HG03439 (cell line): ENCODE measurements around the gene TTC33.
A peak's percentile ranks its signal among the peaks of the same experiment; 100 is the strongest.

Experiments used
- ATAC-seq: cut with Tn5 transposase; IDR thresholded peaks from one replicate; pipeline ENCODE4 v1.9.1; 2021; ENCODE audit warnings: mild to moderate bottlenecking, moderate library complexity; ENCODE audit not compliant: unreplicated experiment

Gene TTC33

DNA sequence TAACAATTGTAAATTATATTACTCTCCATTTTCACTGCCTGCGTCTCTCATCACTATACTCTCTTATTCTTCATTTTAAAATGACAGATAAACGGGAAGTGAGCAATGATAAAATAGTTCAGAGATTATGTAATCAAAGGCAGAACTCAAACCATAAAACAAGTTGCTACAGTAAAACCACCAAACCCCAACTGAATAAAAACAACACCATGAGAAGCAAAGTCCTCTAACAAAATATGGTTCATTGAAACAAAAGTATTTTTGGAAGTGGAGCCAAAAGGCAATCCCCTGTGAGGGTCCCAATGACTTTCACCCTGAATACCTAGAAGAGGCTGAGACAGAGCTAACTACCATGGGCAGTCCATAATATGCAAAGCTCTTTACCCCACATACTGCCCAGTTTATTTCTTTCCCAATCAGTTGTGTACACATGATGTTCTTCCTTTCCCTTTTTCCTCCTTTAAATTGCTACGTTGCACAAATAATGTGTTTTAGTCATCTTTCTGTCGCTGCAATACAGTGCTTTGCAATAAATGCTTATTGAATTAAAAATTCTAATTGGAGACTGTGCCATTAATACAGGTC is 140.1 kb downstream of the TTC33 start:
- no peak for ATAC-seq

- no peak for ATAC-seq
Observed at GRCh38 chr5:40614923-40615585, 140.7 kb downstream of the TTC33 start.

- ATAC-seq, result no peak
Observed at GRCh38 chr5:40614466-40614865, 141.3 kb downstream of the TTC33 start.

- no peak for ATAC-seq
Observed at GRCh38 chr5:40607202-40607601, 148.6 kb downstream of the TTC33 start.

DNA sequence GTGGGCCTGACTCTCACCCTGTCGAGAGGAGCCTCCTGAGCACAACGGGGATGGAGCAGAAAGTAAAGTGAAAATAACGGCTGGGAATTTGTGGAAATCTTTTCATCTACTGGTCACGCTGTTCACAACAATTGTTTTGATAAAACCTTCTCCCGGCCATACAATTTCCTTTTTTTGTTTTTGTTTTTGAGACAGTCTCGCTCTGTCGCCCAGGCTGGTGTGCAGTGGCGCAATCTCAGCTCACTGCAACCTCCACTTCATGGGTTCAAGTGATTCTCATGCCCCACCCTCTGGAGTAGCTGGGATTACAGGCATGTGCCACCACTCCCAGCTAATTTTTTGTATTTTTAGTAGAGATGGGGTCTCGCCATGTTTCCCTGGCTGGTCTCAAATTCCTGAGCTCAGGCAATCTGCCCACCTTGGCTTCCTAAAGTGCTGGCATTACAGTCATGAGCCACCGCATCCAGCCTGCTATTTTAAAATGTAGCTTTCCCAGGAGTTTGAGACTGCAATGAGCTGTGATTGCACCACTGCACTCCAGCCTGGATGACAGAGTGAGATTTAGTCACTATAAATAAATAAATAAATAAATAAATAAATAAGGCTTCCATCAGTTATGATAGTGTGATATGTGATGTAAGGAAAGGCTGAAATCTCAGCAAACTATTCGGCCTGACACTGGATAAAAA is 149.5 kb downstream of the TTC33 start:
- ATAC-seq, result no peak

DNA sequence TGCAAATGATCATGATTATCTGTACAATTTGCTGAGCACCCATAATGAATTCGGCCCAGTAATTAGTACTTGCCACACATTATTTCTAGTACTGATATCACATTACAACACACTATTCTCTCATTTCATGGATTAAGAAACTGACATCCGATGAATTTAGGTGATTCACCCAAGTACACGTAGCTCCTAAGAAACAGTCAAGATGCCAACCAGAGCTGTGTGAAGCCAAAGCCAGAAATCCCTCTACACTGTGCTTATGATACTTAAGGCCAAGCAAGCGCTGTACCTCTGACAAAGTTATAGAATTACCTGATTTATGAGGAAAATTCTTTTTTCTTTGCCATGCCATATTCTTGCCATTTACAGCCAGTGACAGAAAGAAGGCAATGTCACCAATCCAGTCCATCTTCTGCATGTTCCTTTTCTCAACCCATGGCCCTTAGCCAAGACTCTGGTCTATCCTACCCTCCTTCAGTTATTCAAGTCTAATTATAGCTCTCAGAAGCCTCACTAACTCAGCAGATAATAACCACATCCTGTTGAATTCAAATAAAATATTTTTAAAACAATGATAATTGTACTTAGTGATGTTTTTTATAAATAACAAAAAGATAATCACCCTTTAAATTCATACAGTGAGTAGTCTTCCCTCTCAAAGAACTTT is 150.3 kb downstream of the TTC33 start:
- no peak for ATAC-seq

GRCh38 chr5:40603378-40603777 is 152.4 kb downstream of the TTC33 start:
- ATAC-seq, result no peak

DNA sequence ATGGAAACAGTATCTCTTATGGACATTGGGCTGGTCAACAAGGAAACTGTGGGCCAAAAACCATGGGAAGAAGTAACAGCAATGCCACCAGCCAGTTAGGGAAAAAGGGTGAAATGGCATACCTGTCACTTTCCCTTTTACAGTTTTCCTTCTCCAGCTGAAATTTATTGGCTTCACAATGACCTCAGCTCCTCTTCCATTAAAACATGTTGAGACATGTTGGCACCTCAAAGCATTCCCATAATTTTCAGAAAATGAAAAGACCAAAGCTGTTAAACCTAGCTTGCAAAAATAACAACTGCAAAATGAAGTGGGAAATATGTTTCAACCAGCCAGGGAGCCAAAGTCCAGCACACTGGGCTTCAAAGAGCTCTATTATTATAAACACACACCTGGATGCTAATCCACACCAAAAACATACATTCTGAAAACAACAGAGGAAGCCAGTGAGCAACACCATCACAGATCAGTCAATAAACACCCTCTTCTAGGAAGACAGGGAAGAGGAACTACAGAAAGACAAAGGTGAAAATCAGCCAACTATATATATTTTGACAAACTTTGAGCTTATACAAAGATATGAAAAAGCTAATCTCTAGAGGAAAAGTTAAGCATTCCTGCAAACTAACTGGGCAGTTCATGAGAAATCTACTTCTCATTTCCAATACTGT is 154.4 kb downstream of the TTC33 start:
- ATAC-seq, result no peak

DNA sequence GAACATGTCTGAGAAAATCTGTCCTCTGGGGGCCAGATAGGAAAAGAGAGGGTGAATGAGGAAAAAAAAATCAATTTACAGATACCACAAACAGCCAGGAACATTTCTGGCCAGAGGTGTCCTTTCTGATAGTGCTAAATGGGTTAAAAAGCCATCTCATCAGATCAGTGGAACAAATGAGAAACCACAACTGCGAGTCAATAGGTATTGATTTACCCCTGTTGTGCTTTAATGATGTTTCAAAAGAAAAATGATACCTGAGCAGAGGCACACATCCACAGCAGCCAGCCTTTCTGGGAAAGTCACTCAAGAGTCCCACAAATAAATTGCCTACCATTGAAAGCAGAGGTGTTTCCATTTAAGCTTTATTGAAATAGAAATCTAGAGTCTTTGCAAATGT is 155.4 kb downstream of the TTC33 start:
- no peak for ATAC-seq

GRCh38 chr5:40599676-40600075 is 156.1 kb downstream of the TTC33 start:
- no peak for ATAC-seq

DNA sequence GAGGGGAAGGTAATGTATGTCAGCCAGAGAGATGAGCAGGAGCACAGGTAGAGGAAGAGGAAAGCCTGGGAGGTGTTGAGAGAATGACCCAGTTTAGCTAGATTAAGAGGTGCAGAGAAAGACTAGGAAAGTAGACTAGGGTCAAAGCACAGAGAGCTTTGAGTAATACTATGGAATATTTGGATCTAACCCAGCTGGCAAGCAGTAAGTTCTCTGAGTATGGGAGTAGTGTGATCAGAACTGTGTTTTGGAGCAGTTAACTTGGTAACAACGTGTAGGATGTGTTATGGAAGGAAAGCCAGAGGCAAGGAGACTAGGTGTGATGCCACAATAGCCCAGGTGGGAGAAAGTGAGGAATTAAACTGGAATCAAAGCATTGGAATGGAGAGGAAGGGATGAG is 160.9 kb downstream of the TTC33 start:
- ATAC-seq, result no peak

- ATAC-seq, result peak; percentile 81
Observed at GRCh38 chr5:40591727-40592396, 163.9 kb downstream of the TTC33 start.

- no peak for ATAC-seq
Observed at GRCh38 chr5:40587376-40587775, 168.4 kb downstream of the TTC33 start.

DNA sequence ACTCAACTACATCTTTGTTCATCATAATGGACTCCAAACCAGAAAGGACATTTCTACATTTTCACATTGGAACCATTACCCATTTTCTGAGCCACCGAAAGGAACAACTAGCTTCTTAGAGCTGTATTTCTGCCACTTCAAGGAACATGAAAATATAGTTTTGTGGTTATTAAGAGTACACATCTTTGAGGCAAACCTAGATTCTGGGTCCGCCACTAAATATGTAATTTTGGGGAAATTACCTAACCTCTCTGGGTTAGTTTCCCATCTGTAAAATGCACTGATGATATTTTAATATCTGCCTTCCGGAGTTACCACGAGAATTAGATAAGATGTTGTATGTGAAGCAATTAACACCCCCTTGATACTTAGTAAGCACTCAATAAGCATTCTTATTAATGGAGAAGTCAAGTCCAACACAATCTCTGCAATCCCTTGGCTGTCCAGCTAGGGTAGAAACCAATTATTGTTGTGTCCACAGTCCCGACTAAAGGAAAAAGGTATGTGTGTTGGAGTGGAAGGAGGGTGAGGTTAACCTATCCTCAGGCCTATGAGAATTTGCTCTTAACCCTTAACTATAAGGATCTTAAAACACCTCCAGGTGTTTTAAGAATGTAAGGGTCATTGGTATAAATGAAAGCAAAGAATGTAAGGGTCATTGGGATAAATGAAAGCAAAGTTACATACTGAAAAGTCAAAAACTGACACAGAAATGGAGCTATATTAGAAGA is 170.1 kb downstream of the TTC33 start:
- ATAC-seq, result no peak

DNA sequence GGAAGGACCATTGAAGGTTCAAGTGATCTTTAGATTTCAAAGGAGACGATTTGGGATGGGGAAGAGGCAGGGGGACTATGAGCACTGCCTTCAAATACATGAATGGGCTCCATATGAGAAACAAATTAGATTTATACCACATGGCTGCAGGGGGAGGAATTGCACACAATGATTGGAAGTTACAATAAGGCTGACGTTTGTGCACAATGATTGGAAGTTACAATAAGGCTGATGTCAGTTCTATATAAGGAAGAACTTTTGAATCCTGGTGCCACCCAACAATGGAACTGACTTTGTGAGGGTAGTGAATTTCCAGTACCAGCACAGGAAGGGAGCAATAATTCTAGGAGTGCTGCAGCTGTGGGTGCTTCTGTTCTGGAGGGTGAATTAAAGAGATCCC is 171.7 kb downstream of the TTC33 start:
- no peak for ATAC-seq

DNA sequence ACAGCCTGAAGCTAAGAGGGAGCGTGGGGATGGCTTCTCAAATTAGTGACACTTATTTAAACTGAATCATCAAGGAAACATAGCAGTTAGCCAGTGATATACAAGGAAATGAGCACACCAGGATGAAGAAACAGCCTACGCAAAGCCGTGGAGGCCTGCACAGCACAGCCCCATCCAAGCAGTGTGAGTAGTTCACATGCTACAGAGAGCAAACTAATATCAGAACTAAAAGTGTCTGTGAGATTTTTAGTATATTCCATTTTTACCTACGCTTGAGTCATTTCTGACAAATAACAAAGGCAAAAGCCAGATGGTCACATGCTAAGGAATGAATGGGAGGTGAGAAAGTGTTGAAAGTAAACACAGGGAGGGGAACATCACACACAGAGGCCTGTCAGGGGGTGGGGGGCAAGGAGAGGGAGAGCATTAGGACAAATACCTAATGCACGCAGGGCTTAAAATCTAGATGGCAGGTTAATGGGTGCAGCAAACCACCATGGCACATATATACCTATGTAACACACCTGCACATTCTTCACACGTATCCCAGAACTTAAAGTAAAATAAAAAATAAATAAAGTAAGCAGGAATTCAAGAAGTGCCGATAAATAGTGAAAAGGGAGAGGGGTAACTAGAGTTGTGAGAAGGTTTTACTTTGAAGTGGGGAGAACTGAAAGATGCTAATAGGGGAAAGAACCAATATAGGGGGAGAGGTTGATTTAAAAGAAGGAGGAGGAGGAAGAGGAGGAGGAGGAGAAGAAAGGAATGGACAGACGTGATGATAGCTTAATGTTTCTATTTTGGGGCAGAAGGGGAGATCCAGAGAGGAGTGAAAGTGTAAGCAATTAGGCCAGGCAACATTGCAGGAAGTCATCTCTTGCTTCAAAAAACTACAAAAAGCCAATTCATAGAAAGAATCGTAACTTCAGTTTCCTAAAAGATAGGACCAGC is 177.0 kb downstream of the TTC33 start:
- peak; percentile 99 for ATAC-seq

GRCh38 chr5:40577718-40578117 is 178.0 kb downstream of the TTC33 start:
- ATAC-seq, result no peak

- no peak for ATAC-seq
Observed at GRCh38 chr5:40575921-40576320, 179.8 kb downstream of the TTC33 start.

GRCh38 chr5:40575411-40575810 is 180.3 kb downstream of the TTC33 start:
- ATAC-seq, result no peak
